Osteoblast (primary cell): ENCODE measurements around the gene HEATR5A. TPM values are rescaled to one million over a fixed set of nuclear protein-coding genes. Genes with fewer than 3 reads are reported as not detected.
"Not testable (repeated sequence)": the region's sequence is repeated elsewhere in the genome, so short reads cannot be mapped to it uniquely, and the experiment has no call there.

Experiments used
- DNase-seq: peaks from one replicate; pipeline ENCODE4 v3.0.0; 2011; ENCODE audit warnings: low spot score, mixed read lengths; ENCODE audit not compliant: insufficient read length; ENCODE audit errors: missing footprints
- H2AFZ ChIP-seq: 2 replicates; pipeline ENCODE4 v1.6.0; 2011; ENCODE audit warnings: mild to moderate bottlenecking, low read length
- H3K27ac ChIP-seq: 2 replicates; pipeline ENCODE4 v1.5.1; 2011; ENCODE audit warnings: mild to moderate bottlenecking, low read depth, low read length, moderate library complexity
- H3K27me3 ChIP-seq: 2 replicates; pipeline ENCODE4 v1.6.0; 2012; ENCODE audit warnings: mild to moderate bottlenecking, control low read depth, inconsistent platforms, low read length, moderate library complexity; ENCODE audit not compliant: insufficient read depth
- H3K36me3 ChIP-seq: 2 replicates; pipeline ENCODE4 v1.5.1; 2011; ENCODE audit warnings: mild to moderate bottlenecking, low read length, control low read depth, moderate library complexity; ENCODE audit not compliant: insufficient read depth
- H3K4me1 ChIP-seq: 2 replicates; pipeline ENCODE4 v1.5.1; 2011; ENCODE audit warnings: mild to moderate bottlenecking, low read length, control low read depth, moderate library complexity; ENCODE audit not compliant: insufficient read depth
- H3K4me2 ChIP-seq: 2 replicates; pipeline ENCODE4 v1.6.0; 2011; ENCODE audit warnings: mild to moderate bottlenecking, low read length; ENCODE audit not compliant: insufficient read depth
- H3K4me3 ChIP-seq: fragments of 200-600 bp; sonication (generic); 3 replicates; pipeline ENCODE4 v1.5.1; 2012; ENCODE audit warnings: mild to moderate bottlenecking, low read length, inconsistent platforms; ENCODE audit not compliant: insufficient read depth
- H3K79me2 ChIP-seq: 2 replicates; pipeline ENCODE4 v1.6.0; 2012; ENCODE audit warnings: mild to moderate bottlenecking, low read length, control low read depth, inconsistent platforms; ENCODE audit not compliant: insufficient read depth
- H3K9me3 ChIP-seq: 2 replicates; pipeline ENCODE4 v1.5.1; 2011; ENCODE audit warnings: low read depth, low read length, control low read depth
- H4K20me1 ChIP-seq: 2 replicates; pipeline ENCODE4 v1.6.0; 2012; ENCODE audit warnings: mild to moderate bottlenecking, low read length, control low read depth; ENCODE audit not compliant: insufficient read depth
- total RNA-seq: library from RNA; depleted of rRNA; stranded (reverse); fragments of >200 nt; gene quantifications from 2 replicates; pipeline ENCODE4 v1.2.3, GENCODE V29; 2012
- TF ChIP-seq, protein P1 (sequence below): IDR thresholded peaks from 2 replicates; pipeline ENCODE4 v1.5.1; 2011; ENCODE audit warnings: mild to moderate bottlenecking, low read depth, low read length, moderate library complexity; ENCODE audit errors: extremely low read depth

The HEATR5A gene
- total RNA-seq, 1 donor: 46.0 TPM

DNA sequence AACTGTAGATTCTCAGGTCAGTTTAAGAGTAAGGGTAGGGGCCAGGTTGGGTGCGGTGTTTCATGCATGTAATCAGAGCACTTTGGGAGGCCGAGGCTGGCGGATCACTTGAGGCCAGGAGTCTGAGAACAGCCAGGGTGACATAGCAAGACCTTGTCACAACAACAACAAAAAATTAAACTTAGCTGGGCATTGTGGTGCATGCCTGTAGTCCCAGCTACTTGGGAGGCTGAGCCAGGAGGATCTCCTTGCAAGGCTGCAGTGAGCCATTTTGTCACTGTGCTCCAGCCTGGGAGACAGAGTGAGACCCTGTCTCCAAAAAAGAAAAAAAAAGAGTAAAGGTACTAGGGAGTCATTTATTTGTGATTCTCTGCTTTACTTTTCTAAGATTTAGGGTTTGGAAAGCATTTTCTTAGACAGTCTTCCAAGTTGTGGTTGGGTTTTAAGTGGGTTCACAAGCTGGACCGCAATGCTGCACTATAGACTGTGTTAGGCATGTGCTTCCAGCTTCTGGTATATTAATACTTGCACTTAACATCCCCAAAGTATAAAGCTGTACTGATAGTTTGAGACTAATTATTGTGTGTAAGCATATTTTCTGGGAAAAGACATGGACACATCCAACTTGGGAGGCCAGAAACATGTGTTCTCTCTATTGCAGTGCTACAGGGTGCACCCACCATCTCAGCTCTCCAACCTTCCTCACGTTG, 163.7 kb downstream of the HEATR5A start:
- Histone ChIP-seq H3K9me3 (no peaks in the 10 kb centered on the region), H3K27ac (no peak overlapping the region), H2AFZ (no peak overlapping the region), H3K36me3 (no peaks in the 10 kb centered on the region), H4K20me1 (no peaks in the 10 kb centered on the region), H3K4me2 (no peak overlapping the region), H3K79me2 (no peaks in the 10 kb centered on the region), H3K27me3 (no peaks in the 10 kb centered on the region), H3K4me3 (no peak overlapping the region), H3K4me1 (peaks cover 2% of the 10 kb centered on the region)
- DNase-seq: no peak
- TF ChIP-seq, protein P1, sequence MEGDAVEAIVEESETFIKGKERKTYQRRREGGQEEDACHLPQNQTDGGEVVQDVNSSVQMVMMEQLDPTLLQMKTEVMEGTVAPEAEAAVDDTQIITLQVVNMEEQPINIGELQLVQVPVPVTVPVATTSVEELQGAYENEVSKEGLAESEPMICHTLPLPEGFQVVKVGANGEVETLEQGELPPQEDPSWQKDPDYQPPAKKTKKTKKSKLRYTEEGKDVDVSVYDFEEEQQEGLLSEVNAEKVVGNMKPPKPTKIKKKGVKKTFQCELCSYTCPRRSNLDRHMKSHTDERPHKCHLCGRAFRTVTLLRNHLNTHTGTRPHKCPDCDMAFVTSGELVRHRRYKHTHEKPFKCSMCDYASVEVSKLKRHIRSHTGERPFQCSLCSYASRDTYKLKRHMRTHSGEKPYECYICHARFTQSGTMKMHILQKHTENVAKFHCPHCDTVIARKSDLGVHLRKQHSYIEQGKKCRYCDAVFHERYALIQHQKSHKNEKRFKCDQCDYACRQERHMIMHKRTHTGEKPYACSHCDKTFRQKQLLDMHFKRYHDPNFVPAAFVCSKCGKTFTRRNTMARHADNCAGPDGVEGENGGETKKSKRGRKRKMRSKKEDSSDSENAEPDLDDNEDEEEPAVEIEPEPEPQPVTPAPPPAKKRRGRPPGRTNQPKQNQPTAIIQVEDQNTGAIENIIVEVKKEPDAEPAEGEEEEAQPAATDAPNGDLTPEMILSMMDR: no peak

DNA sequence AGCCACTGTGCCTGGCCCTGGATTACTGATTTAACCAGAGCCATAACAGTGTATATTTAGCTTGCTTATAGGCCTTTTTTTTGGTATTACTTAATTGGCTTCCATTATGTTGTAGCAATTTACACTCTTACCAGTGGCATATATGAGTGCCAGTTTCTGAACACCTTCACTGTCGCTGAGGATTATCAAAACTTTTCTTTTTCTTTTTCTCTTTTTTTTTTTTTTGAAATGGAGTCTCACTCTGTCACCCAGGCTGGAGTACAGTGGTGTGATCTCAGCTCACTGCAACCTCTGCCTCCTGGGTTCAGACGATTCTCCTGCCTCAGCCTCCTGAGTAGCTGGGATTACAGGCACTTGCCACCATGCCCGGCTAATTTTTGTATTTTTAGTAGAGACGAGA, 164.4 kb downstream of the HEATR5A start:
- H3K4me2 ChIP-seq, H4K20me1 ChIP-seq, H3K36me3 ChIP-seq, H2AFZ ChIP-seq, H3K4me1 ChIP-seq, H3K79me2 ChIP-seq, H3K27ac ChIP-seq, H3K4me3 ChIP-seq, H3K27me3 ChIP-seq, DNase-seq, H3K9me3 ChIP-seq: not testable (repeated sequence)

DNA sequence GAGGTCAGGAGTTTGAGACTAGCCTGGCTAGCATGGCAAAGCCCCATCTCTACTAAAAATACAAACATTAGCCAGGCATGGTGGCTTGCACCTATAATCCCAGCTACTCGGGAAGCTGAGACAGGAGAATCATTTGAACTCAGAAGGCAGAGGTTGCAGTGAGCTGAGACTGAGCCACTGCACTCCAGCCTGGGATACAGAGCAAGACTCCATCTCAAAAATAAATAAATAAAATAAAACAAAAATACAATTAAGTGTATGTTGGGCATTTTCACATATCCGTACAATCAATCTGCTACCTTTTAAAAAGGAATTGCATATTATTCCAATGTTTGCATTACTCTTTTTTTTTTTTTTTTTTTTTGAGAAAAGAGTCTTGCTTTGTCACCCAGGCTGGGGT, 165.1 kb downstream of the HEATR5A start:
- DNase-seq: no peak
- no peak overlapping the region for H3K4me3 ChIP-seq
- H3K27me3 ChIP-seq: no peaks in the 10 kb centered on the region
- no peaks in the 10 kb centered on the region for H3K4me1 ChIP-seq
- H3K27ac ChIP-seq: no peak overlapping the region
- H2AFZ ChIP-seq: no peak overlapping the region
- no peak overlapping the region for H3K4me2 ChIP-seq
- TF ChIP-seq, protein P1: no peak
- H3K79me2 ChIP-seq: no peaks in the 10 kb centered on the region
- H3K9me3 ChIP-seq: no peaks in the 10 kb centered on the region
- H3K36me3 ChIP-seq: no peaks in the 10 kb centered on the region
- no peaks in the 10 kb centered on the region for H4K20me1 ChIP-seq

DNA sequence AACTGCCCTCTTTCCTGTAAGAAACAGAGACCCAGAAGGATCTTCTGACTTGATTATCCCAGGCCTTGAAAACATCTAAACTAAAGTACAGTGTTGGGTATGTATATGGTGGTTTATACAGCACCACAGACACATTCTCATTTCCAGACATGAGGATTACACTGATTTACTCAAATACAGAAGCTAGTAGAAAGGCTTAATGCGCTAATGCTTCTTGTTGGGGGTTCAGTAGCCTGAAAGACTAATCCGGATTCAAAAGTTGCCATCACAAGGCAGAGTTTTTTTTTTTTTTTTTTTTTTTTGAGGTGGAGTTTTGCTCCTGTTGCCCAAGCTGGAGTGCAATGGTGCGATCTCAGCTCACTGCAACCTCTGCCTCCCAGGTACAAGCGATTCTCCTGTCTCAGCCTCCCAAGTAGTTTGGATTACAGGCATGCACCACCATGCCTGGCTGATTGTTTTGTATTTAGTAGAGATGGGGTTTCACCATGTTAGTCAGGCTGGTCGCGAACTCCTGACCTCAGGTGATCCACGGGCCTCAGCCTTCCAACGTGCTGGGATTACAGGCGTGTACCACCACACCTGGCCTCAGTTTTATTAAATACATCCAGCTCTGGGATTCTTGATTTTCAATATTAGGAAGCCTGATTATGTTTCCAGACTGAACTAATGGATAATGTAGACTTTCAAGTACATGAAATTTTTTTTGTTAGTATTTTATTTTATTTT, 166.4 kb downstream of the HEATR5A start:
- H3K4me1 ChIP-seq: no peaks in the 10 kb centered on the region
- H2AFZ ChIP-seq: no peak overlapping the region
- no peaks in the 10 kb centered on the region for H3K27me3 ChIP-seq
- no peak for DNase-seq
- no peak overlapping the region for H3K4me2 ChIP-seq
- no peaks in the 10 kb centered on the region for H3K79me2 ChIP-seq
- no peak overlapping the region for H3K27ac ChIP-seq
- H3K36me3 ChIP-seq: no peaks in the 10 kb centered on the region
- H3K4me3 ChIP-seq: no peak overlapping the region
- H4K20me1 ChIP-seq: no peaks in the 10 kb centered on the region
- TF ChIP-seq, protein P1: no peak
- no peaks in the 10 kb centered on the region for H3K9me3 ChIP-seq
